C4-2B (cell line): ENCODE measurements around the gene SFMBT2.

Experiments
- ZFX ChIP-seq: fragments of 450-650 bp; IDR thresholded peaks from 2 replicates; pipeline ENCODE4 v1.6.1; 2017
- TF ChIP-seq, protein P1 (sequence below): fragments of 450-650 bp; conservative IDR thresholded peaks from 2 replicates; pipeline ENCODE4 v1.5.1; 2017; ENCODE audit warnings: mild to moderate bottlenecking

DNA sequence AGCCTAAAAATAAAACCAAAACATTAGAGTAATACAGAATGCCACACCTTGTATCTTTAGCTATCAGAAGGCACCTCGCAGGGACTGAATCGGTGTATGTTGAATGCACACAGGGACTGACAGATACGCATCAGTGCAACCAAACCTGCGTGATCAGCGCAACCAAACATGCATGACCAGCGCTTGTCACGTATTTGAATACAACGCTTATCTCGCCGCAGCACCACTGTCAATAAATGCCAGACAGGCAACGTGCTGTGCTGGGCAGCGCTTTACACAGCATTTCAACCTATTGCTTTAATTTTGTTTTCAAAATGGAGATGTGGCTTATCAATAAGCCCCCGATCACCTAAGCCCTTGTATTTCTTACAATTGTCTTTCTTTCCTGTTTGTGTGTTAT, 242.4 kb downstream of the SFMBT2 start:
- TF ChIP-seq, protein P1, sequence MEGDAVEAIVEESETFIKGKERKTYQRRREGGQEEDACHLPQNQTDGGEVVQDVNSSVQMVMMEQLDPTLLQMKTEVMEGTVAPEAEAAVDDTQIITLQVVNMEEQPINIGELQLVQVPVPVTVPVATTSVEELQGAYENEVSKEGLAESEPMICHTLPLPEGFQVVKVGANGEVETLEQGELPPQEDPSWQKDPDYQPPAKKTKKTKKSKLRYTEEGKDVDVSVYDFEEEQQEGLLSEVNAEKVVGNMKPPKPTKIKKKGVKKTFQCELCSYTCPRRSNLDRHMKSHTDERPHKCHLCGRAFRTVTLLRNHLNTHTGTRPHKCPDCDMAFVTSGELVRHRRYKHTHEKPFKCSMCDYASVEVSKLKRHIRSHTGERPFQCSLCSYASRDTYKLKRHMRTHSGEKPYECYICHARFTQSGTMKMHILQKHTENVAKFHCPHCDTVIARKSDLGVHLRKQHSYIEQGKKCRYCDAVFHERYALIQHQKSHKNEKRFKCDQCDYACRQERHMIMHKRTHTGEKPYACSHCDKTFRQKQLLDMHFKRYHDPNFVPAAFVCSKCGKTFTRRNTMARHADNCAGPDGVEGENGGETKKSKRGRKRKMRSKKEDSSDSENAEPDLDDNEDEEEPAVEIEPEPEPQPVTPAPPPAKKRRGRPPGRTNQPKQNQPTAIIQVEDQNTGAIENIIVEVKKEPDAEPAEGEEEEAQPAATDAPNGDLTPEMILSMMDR: no peak
- TF ChIP-seq ZFX: no peak
